ENCODE results near the gene ZNF19. TPM values are rescaled to one million over a fixed set of nuclear protein-coding genes. Genes with fewer than 3 reads are reported as not detected.

ZNF19 gene
- total RNA-seq, 1 experiment from 2014 or later, result 4.6 TPM

- TF ChIP-seq, protein P1, sequence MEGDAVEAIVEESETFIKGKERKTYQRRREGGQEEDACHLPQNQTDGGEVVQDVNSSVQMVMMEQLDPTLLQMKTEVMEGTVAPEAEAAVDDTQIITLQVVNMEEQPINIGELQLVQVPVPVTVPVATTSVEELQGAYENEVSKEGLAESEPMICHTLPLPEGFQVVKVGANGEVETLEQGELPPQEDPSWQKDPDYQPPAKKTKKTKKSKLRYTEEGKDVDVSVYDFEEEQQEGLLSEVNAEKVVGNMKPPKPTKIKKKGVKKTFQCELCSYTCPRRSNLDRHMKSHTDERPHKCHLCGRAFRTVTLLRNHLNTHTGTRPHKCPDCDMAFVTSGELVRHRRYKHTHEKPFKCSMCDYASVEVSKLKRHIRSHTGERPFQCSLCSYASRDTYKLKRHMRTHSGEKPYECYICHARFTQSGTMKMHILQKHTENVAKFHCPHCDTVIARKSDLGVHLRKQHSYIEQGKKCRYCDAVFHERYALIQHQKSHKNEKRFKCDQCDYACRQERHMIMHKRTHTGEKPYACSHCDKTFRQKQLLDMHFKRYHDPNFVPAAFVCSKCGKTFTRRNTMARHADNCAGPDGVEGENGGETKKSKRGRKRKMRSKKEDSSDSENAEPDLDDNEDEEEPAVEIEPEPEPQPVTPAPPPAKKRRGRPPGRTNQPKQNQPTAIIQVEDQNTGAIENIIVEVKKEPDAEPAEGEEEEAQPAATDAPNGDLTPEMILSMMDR (IDR thresholded peaks at IDR 0.05; ENCODE audit: unreplicated experiment), result no peak
- BruUV-seq (replicated peaks), result no TSS peak
- H3K4me1 Mint-ChIP-seq (ENCODE audit: insufficient read depth, unreplicated experiment), result no peaks in the 10 kb centered on the region
- ChIA-PET POLR2A (interaction anchor here (0.7 kb wide), 1 partner anchor 10 kb away, joined by 3 read pairs; no protein-coding TSS in a partner anchor), CTCF (interaction anchor here (0.8 to 2.5 kb wide), 7 partner anchors 10 to 182 kb away, joined by 3 to 9 read pairs (median 6); partner anchors contain the start of gene CALB2)
- H3K9me3 Mint-ChIP-seq (ENCODE audit: unreplicated experiment), result no peaks in the 10 kb centered on the region
- H3K4me3 Mint-ChIP-seq (ENCODE audit: unreplicated experiment), result no peak overlapping the region
- intact Hi-C loops (cut with micrococcal nuclease), result no loop called here
- DNase-seq (ENCODE audit: unreplicated experiment), result no peak
- H3K27me3 Mint-ChIP-seq (ENCODE audit: insufficient read depth, unreplicated experiment), result peaks cover 2% of the 10 kb centered on the region
- peaks cover 9% of the 10 kb centered on the region for H3K36me3 Mint-ChIP-seq (ENCODE audit: insufficient read depth, unreplicated experiment)
- no peak overlapping the region for H3K27ac Mint-ChIP-seq (ENCODE audit: low read depth, unreplicated experiment)
Observed at GRCh38 chr16:71429581-71429980, 59.5 kb downstream of the ZNF19 start.

GRCh38 chr16:71428883-71429282 lies 60.2 kb downstream of the ZNF19 start:
- H3K4me1 Mint-ChIP-seq (ENCODE audit: insufficient read depth, unreplicated experiment), result no peaks in the 10 kb centered on the region
- H3K27me3 Mint-ChIP-seq (ENCODE audit: insufficient read depth, unreplicated experiment), result peaks cover 9% of the 10 kb centered on the region
- no peak overlapping the region for H3K27ac Mint-ChIP-seq (ENCODE audit: low read depth, unreplicated experiment)
- intact Hi-C loops (cut with micrococcal nuclease), result no loop called here
- ChIA-PET POLR2A (no interaction called here), CTCF (interaction anchor here (0.6 to 2.5 kb wide), 8 partner anchors 16 to 219 kb away, joined by 3 to 9 read pairs (median 4); partner anchors contain the start of gene CALB2)
- no peaks in the 10 kb centered on the region for H3K9me3 Mint-ChIP-seq (ENCODE audit: unreplicated experiment)
- no peak overlapping the region for H3K4me3 Mint-ChIP-seq (ENCODE audit: unreplicated experiment)
- DNase-seq (ENCODE audit: unreplicated experiment), result no peak
- peaks cover 9% of the 10 kb centered on the region for H3K36me3 Mint-ChIP-seq (ENCODE audit: insufficient read depth, unreplicated experiment)
- BruUV-seq (replicated peaks), result no TSS peak
- TF ChIP-seq, protein P1 (IDR thresholded peaks at IDR 0.05; ENCODE audit: unreplicated experiment), result no peak

DNA sequence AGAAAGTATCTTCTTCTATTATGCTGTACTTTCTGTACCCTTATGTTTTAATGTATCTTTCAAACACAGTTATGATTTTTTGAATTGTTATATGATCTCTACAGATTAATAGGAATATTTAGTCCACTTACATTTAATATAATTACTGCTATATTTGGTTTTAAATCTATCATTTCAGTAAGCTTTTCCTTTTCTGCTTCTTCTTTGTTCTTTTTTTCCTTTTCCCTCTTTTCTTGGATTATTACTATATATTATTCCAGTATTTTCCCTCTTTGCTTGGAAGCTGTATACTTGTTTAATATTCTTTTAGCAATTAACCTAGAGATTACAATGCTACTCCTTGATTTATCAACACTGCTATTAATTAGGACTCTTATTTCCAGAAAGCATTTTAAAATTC lies 60.7 kb downstream of the ZNF19 start:
- Mint-ChIP-seq H3K36me3 (ENCODE audit: insufficient read depth, unreplicated experiment) (peaks cover 9% of the 10 kb centered on the region), H3K4me1 (ENCODE audit: insufficient read depth, unreplicated experiment) (no peaks in the 10 kb centered on the region), H3K27me3 (ENCODE audit: insufficient read depth, unreplicated experiment) (peaks cover 14% of the 10 kb centered on the region), H3K27ac (ENCODE audit: low read depth, unreplicated experiment) (no peak overlapping the region), H3K4me3 (ENCODE audit: unreplicated experiment) (no peak overlapping the region), H3K9me3 (ENCODE audit: unreplicated experiment) (no peaks in the 10 kb centered on the region)
- BruUV-seq (replicated peaks), result no TSS peak
- intact Hi-C loops (cut with micrococcal nuclease), result no loop called here
- TF ChIP-seq, protein P1 (IDR thresholded peaks at IDR 0.05; ENCODE audit: unreplicated experiment), result no peak
- POLR2A ChIA-PET, result no interaction called here
- no peak for DNase-seq (ENCODE audit: unreplicated experiment)
- CTCF ChIA-PET, result interaction anchor here (0.6 to 2.5 kb wide), 5 partner anchors 15 to 219 kb away, joined by 3 to 9 read pairs (median 3); partner anchors contain the start of gene CALB2

DNA sequence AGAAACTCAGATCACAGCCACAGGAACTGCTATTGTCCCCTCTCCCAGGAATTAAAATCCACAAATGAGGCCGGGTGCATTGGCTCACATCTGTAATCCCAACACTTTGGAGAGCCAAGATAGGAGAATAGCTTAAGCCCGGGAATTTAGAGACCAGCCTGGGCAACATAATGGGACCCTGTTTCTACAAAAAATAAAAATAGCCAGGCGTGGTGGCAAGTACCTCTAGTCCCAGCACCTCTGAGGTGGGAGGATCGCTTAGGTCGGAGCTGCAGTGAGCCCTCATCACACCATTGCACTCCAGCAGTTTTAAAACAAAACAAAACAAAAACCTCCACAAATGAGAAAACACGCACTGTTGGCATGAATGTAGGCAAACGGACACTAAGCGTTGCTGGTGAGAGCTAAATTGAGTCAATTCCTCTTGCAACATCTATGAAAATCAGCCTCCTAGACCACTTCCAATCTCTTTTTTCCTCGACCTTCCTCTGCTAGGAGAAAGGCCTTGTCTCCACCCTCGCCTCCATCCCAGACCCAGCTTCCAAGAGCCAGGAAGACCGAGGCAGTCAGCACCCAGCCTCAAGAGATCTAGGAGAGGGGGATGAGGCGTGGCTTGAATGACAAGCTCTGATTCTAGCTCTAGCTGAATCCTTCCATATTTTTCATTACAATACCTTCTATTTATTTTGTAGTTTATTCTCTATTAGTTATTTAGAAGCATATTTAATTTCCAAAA lies 62.1 kb downstream of the ZNF19 start:
- Mint-ChIP-seq H3K36me3 (ENCODE audit: insufficient read depth, unreplicated experiment) (peaks cover 9% of the 10 kb centered on the region), H3K9me3 (ENCODE audit: unreplicated experiment) (no peaks in the 10 kb centered on the region), H3K27ac (ENCODE audit: low read depth, unreplicated experiment) (no peak overlapping the region), H3K4me1 (ENCODE audit: insufficient read depth, unreplicated experiment) (no peaks in the 10 kb centered on the region), H3K27me3 (ENCODE audit: insufficient read depth, unreplicated experiment) (peaks cover 14% of the 10 kb centered on the region), H3K4me3 (ENCODE audit: unreplicated experiment) (no peak overlapping the region)
- no TSS peak for BruUV-seq (replicated peaks)
- CTCF ChIA-PET, result interaction anchor here (0.7 to 1.1 kb wide), 3 partner anchors 14 to 72 kb away, joined by 3 to 4 read pairs (median 3); no protein-coding TSS in a partner anchor
- no peak for DNase-seq (ENCODE audit: unreplicated experiment)
- intact Hi-C loops (cut with micrococcal nuclease), result no loop called here
- TF ChIP-seq, protein P1 (IDR thresholded peaks at IDR 0.05; ENCODE audit: unreplicated experiment), result no peak
- POLR2A ChIA-PET, result no interaction called here

All from MCF 10A (cell line).